Measurements from ENCODE around the gene MAPKAPK2.

DNA sequence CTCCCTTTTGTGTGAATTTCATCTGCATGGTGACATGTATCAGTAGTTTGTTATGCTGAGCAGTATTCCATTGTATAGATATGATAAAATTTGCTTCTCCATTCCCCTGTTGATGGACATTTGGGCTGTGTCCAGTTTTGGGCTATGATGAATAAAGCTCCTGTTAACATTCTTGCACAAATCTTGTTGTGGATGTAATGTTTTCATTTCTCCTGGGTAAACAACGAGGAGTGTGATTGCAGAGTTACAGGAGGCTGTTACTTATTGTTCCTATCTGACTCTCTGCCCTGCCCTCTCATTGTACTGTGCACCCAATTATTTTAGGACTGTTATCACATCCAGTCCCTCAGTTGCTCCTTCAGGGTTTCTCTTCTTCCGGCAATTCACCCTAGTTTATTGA lies 24.2 kb downstream of the MAPKAPK2 start:
- TF ChIP-seq CTCF (IDR thresholded peaks at IDR 0.05) (no peak), POLR2A (IDR thresholded peaks at IDR 0.05) (no peak)
